K562 (cell line): ENCODE data around the gene RGS4. TPM values are rescaled to one million over a fixed set of nuclear protein-coding genes. Genes with fewer than 3 reads are reported as not detected.

Experiments
- ATAC-seq: fragments of 200-7000 bp; cut with Tn5 transposase; 3 replicates; pipeline ENCODE4 v1.9.1; 2020; ENCODE audit warnings: moderate library complexity
- BruUV-seq: library from RNA; stranded (reverse); fragments of 400-500 nt; replicated peaks from 2 replicates; lab custom pipeline; 2021; lab: Mats Ljungman, UMichigan
- CTCF ChIA-PET: fragments of 300-600 bp; formaldehyde crosslinking; extraction: SDS; loops from one replicate; lab custom pipeline; 2021; ENCODE audit warnings: low intra/inter-chr PET ratio; lab: Yijun Ruan, JAX
- POLR2A ChIA-PET: fragments of 300-600, 350-650 bp; sonication (Branson Sonifier 250); formaldehyde crosslinking; extraction: SDS; loops from one replicate; lab custom pipeline; 2021; ENCODE audit warnings: antibody characterized with exemption, inconsistent platforms; lab: Yijun Ruan, JAX
- DNase-seq, 4 experiments: peaks; one replicate each; pipeline versions ENCODE4 v3.0.0 to v3.0.0-alpha.2; 2011 to 2018; ENCODE audit warnings: low spot score in 3 of 4, mixed read lengths in 3 of 4; ENCODE audit errors: extremely low read depth in 1 of 4
- FAIRE-seq: peaks from 2 replicates; lab custom pipeline; 2011; peaks lifted over from hg19 to GRCh38; lab: Jason Lieb, UNC
- H2AFZ ChIP-seq: 2 replicates; pipeline ENCODE4 v1.6.0; 2011; ENCODE audit warnings: low read depth, low read length, control low read depth, inconsistent platforms
- H3K27ac ChIP-seq: fragments of 200-600 bp; 3 replicates; pipeline ENCODE4 v1.8.0; 2011; ENCODE audit warnings: low read depth, mild to moderate bottlenecking, control low read depth, inconsistent platforms, low read length, moderate library complexity, mixed read lengths; ENCODE audit errors: extremely low read depth
- H3K27me3 ChIP-seq, 2 experiments: fragments of 300-600 bp in 1 of 2; 2 replicates in 1 of 2; 3 replicates in 1 of 2; pipeline versions ENCODE4 v1.6.0 to v1.8.0; 2011; ENCODE audit warnings: inconsistent platforms in 2 of 2, low read length in 2 of 2, mild to moderate bottlenecking in 1 of 2, mixed read lengths in 1 of 2, moderate library complexity in 1 of 2; ENCODE audit not compliant: control insufficient read depth in 2 of 2, insufficient read depth in 2 of 2
- H3K36me3 ChIP-seq: fragments of 300-600 bp; 3 replicates; pipeline ENCODE4 v1.8.0; 2011; ENCODE audit warnings: mild to moderate bottlenecking, low read length, inconsistent platforms; ENCODE audit not compliant: control insufficient read depth, insufficient read depth
- H3K4me1 ChIP-seq, 2 experiments: fragments of 200-600 bp in 1 of 2; replicated peaks in 1 of 2; 2 replicates in 1 of 2; 3 replicates in 1 of 2; pipeline versions ENCODE4 v1.5.1 to v1.8.0; 2011; ENCODE audit warnings: inconsistent platforms in 2 of 2, low read length in 2 of 2, mild to moderate bottlenecking in 1 of 2, mixed read lengths in 1 of 2, moderate library complexity in 1 of 2; ENCODE audit not compliant: control insufficient read depth in 2 of 2, insufficient read depth in 2 of 2
- H3K4me2 ChIP-seq: 2 replicates; pipeline ENCODE4 v1.6.1; 2011; ENCODE audit warnings: low read length, control low read depth, inconsistent platforms, mixed read lengths; ENCODE audit not compliant: insufficient read depth
- H3K4me3 ChIP-seq: fragments of 200-600 bp; sonication (generic), shearing (Covaris generic); 2 replicates; pipeline ENCODE4 v1.5.1; 2016; ENCODE audit warnings: control low read depth, inconsistent platforms
- H3K79me2 ChIP-seq: fragments of 200-600 bp; 3 replicates; pipeline ENCODE4 v1.8.0; 2011; ENCODE audit warnings: low read length, inconsistent platforms; ENCODE audit not compliant: control insufficient read depth, insufficient read depth
- H3K9ac ChIP-seq, 2 experiments: 2 replicates each; pipeline versions ENCODE4 v1.6.0 to v1.6.1; 2011; ENCODE audit warnings: low read depth in 2 of 2, low read length in 2 of 2, control low read depth in 1 of 2, inconsistent platforms in 1 of 2, mild to moderate bottlenecking in 1 of 2, mixed read lengths in 1 of 2; ENCODE audit not compliant: insufficient read depth in 1 of 2
- H3K9me1 ChIP-seq: one replicate; pipeline ENCODE4 v1.6.0; 2011; ENCODE audit warnings: inconsistent platforms, mild to moderate bottlenecking, low read length, moderate library complexity; ENCODE audit not compliant: control insufficient read depth, insufficient read depth
- H3K9me3 ChIP-seq: replicated peaks from 2 replicates; pipeline ENCODE4 v1.5.1; 2011; ENCODE audit warnings: low read depth, low read length, inconsistent platforms; ENCODE audit not compliant: control insufficient read depth, insufficient read depth
- H4K20me1 ChIP-seq: replicated peaks from 2 replicates; pipeline ENCODE4 v1.6.1; 2011; ENCODE audit warnings: low read length, inconsistent platforms, mixed read lengths; ENCODE audit not compliant: control insufficient read depth, insufficient read depth
- BRF2 ChIP-seq: IDR thresholded peaks from 3 replicates; pipeline ENCODE4 v1.6.1; 2011; ENCODE audit warnings: borderline replicate concordance, mild to moderate bottlenecking; ENCODE audit not compliant: insufficient read length, insufficient read depth
- GABPB2 ChIP-seq: fragments of 250-450 bp; sonication (Bioruptor Pico); conservative IDR thresholded peaks from 2 replicates; pipeline ENCODE4 v1.5.1; 2021; ENCODE audit warnings: mild to moderate bottlenecking
- HDAC3 ChIP-seq: fragments of 450-650 bp; IDR thresholded peaks from 2 replicates; pipeline ENCODE4 v1.6.1; 2018; ENCODE audit warnings: borderline replicate concordance, mild to moderate bottlenecking, moderate library complexity; ENCODE audit not compliant: partially characterized antibody
- HNRNPUL1 ChIP-seq: fragments of 200-400 bp; formaldehyde crosslinking; IDR thresholded peaks from 2 replicates; pipeline ENCODE4 v1.6.1; 2017; ENCODE audit warnings: low read length
- KAT2B ChIP-seq: IDR thresholded peaks from one replicate; pipeline ENCODE4 v1.6.1; 2012; ENCODE audit warnings: low read depth, mild to moderate bottlenecking, control low read depth, inconsistent platforms, low read length, moderate library complexity
- MCM5 ChIP-seq: fragments of 450-650 bp; IDR thresholded peaks from 2 replicates; pipeline ENCODE4 v1.6.1; 2016; ENCODE audit warnings: low read depth
- NFRKB ChIP-seq: fragments of 450-650 bp; IDR thresholded peaks from 2 replicates; pipeline ENCODE4 v1.6.1; 2016; ENCODE audit warnings: low read depth
- RFX5 ChIP-seq: IDR thresholded peaks from 2 replicates; pipeline ENCODE4 v1.6.1; 2011; ENCODE audit warnings: low read depth, mild to moderate bottlenecking, improper control_type of control experiment, low read length
- SMAD2 ChIP-seq: fragments of 150-350 bp; IDR thresholded peaks from 2 replicates; pipeline ENCODE4 v1.6.1; 2014; ENCODE audit warnings: low read depth, mild to moderate bottlenecking, low read length
- TAF1 ChIP-seq: IDR thresholded peaks from 2 replicates; pipeline ENCODE4 v1.6.1; 2011; ENCODE audit warnings: mild to moderate bottlenecking, low read length, moderate library complexity; ENCODE audit not compliant: insufficient read depth, control insufficient read depth, severe bottlenecking; ENCODE audit errors: extremely low read depth
- TRIM24 ChIP-seq, 2 experiments: fragments of 450-650 bp; IDR thresholded peaks; 2 replicates each; pipeline ENCODE4 v1.6.1; 2016
- TRIM25 ChIP-seq: fragments of 450-650 bp; IDR thresholded peaks from 2 replicates; pipeline ENCODE4 v1.7.0; 2016; ENCODE audit warnings: borderline replicate concordance
- ZNF507 ChIP-seq: conservative IDR thresholded peaks from 2 replicates; pipeline ENCODE4 v1.6.1; 2017; ENCODE audit warnings: missing genetic modification characterization, missing compliant biosample characterization
- WGBS: fragments of 100-300 bp; shearing (Covaris generic); methylation state at CpG from one replicate; pipeline ENCODE4 v1.1.6; 2016; ENCODE audit warnings: low coverage, mixed read lengths; ENCODE audit not compliant: insufficient coverage; ENCODE audit errors: missing lambda C conversion rate; 5-methylcytosine and 5-hydroxymethylcytosine counted together
- in situ Hi-C: fragments of 300-500 bp; cut with MboI; formaldehyde crosslinking; loops from 4 replicates; pipeline ENCODE4 v1.15.0; 2018; ENCODE audit warnings: inconsistent platforms, mixed read lengths
- intact Hi-C: fragments of 100-400 bp; cut with micrococcal nuclease; formaldehyde crosslinking; loops from 2 replicates; pipeline ENCODE4 v1.14.2; 2022
- polyA plus RNA-seq, 8 experiments: library from polyadenylated mRNA; depleted of rRNA in 4 of 8; stranded (reverse) in 5 of 8; unstranded in 3 of 8; fragments of >200 nt; fragmentation: Nextera tagmentation in 2 of 8; fragmentation: Illumina TruSeq in 1 of 8; extraction: Ambion mirVana in 2 of 8; extraction: Trizol in 1 of 8; gene quantifications; 2 replicates each; pipeline versions ENCODE4 v1.2.1 to v1.2.3, GENCODE V29; 2011 to 2014; ENCODE audit warnings: inconsistent platforms in 1 of 8, missing spikeins in 1 of 8
- total RNA-seq, 7 experiments: library from RNA; depleted of rRNA in 6 of 7; stranded (reverse); fragments of >200 nt in 6 of 7; fragmentation: Illumina TruSeq in 2 of 7; extraction: Trizol in 2 of 7; gene quantifications; 2 replicates each; pipeline versions ENCODE4 v1.2.1 to v1.2.3, GENCODE V29; 2011 to 2021; ENCODE audit warnings: low replicate concordance in 1 of 7

The RGS4 gene
- total and polyA plus RNA-seq, 9 of the 15 experiments (the other 6 are each of a cell fraction or from before 2014, with no cell fraction given): not detected

GRCh38 chr1:163095213-163095612, 26.1 kb downstream of the RGS4 start:
- Histone ChIP-seq H3K9me3 (no peaks in the 10 kb centered on the region), H3K9me1 (no peaks in the 10 kb centered on the region), H3K4me2 (no peak overlapping the region), H3K4me3 (no peak overlapping the region), H3K36me3 (no peaks in the 10 kb centered on the region), H3K9ac (no peak overlapping the region), H4K20me1 (no peaks in the 10 kb centered on the region), H3K27ac (no peak overlapping the region), H3K79me2 (no peaks in the 10 kb centered on the region), H3K4me1 (no peaks in the 10 kb centered on the region; a peak in 1 of 5 replicates), H3K27me3 (no peaks in the 10 kb centered on the region), H2AFZ (no peak overlapping the region)
- in situ Hi-C loops (no loop called here), intact Hi-C loops (no loop called here)
- FAIRE-seq (no peak), ATAC-seq (no peak), DNase-seq (no peak)
- WGBS: 0% methylated on average over 1 of the region's 1 CpG
- CTCF ChIA-PET: no interaction called here
- no TSS peak for BruUV-seq
- no peak for TF ChIP-seq GABPB2 (CRISPR knock-in tag)
- TF ChIP-seq TRIM24 (IDR thresholded peaks at IDR 0.05): no peak
- TF ChIP-seq SMAD2: no peak
- no peak for TF ChIP-seq NFRKB
- TF ChIP-seq RFX5: no peak
- no peak for TF ChIP-seq TAF1
- TF ChIP-seq HDAC3: no peak
- POLR2A ChIA-PET: no interaction called here

GRCh38 chr1:163102590-163102989, 33.4 kb downstream of the RGS4 start:
- H3K4me1 ChIP-seq: no peaks in the 10 kb centered on the region; a peak in 1 of 5 replicates
- no peaks in the 10 kb centered on the region for H4K20me1 ChIP-seq
- no peaks in the 10 kb centered on the region for H3K79me2 ChIP-seq
- FAIRE-seq (no peak), DNase-seq (no peak), ATAC-seq (no peak)
- ChIA-PET CTCF (no interaction called here), POLR2A (interaction anchor here (0.6 to 1.2 kb wide), 2 partner anchors 9 to 47 kb away, joined by 3 read pairs; no protein-coding TSS in a partner anchor)
- BruUV-seq: no TSS peak
- in situ Hi-C loops: no loop called here
- H3K9ac ChIP-seq: no peak overlapping the region
- no peak overlapping the region for H3K4me3 ChIP-seq
- 0% methylated on average over 1 of the region's 1 CpG for WGBS
- H3K27me3 ChIP-seq: no peaks in the 10 kb centered on the region
- no peak overlapping the region for H3K4me2 ChIP-seq
- no peaks in the 10 kb centered on the region for H3K9me1 ChIP-seq
- H3K9me3 ChIP-seq: no peaks in the 10 kb centered on the region
- H3K36me3 ChIP-seq: no peaks in the 10 kb centered on the region
- no peak overlapping the region for H3K27ac ChIP-seq
- no peak overlapping the region for H2AFZ ChIP-seq
- intact Hi-C loops: no loop called here
- TF ChIP-seq BRF2: no peak
- no peak for TF ChIP-seq KAT2B
- no peak for TF ChIP-seq TRIM25
- TF ChIP-seq HNRNPUL1: no peak
- TF ChIP-seq ZNF507 (tag): no peak
- no peak for TF ChIP-seq MCM5
